HG03521 (cell line): ENCODE results near the gene FAM114A1.
"Not testable (repeated sequence)": the region's sequence is repeated elsewhere in the genome, so short reads cannot be mapped to it uniquely, and the experiment has no call there.

Experiments
- ATAC-seq: cut with Tn5 transposase; IDR thresholded peaks from one replicate; pipeline ENCODE4 v1.9.1; 2021; ENCODE audit warnings: mild to moderate bottlenecking, moderate library complexity; ENCODE audit not compliant: unreplicated experiment

FAM114A1 gene

DNA sequence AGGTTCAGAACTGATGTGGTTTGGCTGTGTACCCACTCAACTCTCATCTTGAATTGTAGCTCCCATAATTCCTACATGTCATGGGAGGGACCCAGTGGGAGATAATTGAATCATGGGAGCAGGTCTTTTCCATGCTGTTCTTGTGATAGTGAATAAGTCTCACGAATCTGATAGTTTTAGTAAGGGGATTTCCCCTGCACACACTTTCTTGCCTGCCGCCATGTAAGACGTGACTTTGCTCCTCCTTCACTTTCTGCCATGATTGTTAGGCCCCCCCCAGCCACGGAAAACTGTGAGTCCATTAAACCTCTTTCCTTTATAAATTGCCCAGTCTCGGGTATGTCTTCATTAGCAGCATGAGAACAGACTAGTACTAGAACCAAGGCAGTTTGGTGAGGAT is 91.6 kb downstream of the FAM114A1 start:
- ATAC-seq = not testable (repeated sequence)

DNA sequence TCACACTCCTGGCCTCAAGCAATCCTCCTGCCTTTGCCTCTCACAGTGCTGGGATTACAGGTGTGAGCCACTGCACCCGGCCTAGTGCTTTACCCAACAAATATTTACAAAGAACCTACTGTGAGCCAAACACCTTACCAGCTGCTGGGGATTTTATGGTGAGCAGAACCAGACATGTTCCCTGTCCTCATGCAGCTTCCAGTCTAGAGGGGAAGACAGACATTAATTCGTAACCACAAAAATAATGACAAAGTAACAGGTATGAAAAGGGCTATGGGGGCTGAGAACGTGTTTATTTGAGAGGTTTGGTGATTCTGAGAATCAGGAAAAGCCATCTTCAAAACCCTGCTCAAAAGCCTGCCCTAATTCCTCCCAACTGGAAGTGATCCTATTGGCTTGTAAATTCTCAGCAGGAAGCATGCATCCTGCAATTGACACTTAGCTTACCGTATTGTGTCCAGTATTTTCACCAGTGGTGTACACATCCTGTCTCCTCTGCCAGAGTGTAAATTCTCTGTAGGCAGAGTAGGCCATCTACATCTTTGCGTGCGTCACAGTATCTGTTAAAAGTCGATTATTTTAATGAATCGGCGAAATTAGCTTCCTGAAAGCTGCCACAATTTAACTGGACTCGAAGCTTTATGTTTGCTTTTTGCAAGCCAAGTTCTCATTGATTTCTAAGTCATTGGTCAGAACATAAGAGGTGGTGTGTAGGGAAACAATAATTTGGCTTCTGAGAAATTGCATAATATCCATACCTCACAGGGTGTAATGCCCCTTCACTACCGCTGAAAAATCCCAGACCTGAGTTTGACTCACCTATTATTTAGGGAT is 97.6 kb downstream of the FAM114A1 start:
- no peak for ATAC-seq

DNA sequence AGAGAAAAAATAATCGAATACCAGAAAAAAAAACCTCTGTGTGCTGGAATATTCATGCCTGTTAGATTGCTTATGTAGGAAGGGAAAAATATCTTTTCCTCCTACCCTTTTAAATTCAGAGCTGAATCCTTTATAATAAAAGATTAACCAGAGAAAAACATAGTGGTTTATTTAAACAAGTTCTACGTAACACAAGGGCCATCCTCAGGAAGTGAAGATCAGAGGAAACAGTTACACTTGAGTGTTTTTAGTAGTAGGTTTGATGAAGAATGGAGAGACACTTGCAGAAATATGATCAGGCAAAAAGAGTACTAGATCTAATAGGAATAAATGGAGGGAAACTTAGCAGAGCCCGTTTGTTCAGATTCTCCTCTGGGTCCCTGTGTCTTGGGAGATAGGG is 98.3 kb downstream of the FAM114A1 start:
- ATAC-seq = no peak

DNA sequence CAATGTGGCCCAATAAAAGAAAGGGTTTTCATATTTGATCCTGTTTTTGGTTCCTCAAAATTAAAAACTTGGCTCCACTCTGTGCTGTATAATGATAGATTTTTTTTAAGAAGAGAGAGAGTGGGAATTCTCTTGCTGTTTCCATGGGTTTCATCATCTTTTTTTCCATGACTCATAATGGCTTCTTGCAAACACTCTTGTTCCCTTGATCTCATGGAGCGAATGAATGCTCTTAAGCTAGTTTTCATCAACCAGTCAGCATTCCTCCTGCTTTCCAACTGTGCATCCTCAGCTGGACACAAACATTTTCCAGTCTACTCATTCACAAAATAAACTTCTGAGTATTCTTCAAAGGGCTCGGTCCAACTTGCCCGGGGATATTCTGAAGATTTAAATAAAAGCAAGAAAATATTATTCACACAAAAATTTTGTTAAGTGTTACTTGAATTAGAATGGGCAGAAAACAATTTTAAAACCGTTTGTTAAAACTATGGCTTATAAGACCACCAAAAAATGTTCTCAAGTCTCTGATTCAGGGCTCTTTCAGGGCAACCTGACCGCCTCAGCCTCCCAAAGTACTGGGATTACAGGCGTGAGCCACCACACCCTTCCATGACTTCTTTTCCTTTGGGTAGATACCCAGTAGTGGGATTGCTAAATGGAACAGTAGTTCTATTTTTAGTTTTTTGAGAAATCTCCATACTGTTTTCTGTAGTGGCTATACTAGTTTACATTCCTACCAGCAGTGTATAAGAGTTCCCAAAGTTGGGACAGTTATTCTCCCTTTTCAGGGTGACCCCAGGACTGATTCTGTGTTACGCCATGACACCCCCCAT is 99.9 kb downstream of the FAM114A1 start:
- ATAC-seq = no peak

DNA sequence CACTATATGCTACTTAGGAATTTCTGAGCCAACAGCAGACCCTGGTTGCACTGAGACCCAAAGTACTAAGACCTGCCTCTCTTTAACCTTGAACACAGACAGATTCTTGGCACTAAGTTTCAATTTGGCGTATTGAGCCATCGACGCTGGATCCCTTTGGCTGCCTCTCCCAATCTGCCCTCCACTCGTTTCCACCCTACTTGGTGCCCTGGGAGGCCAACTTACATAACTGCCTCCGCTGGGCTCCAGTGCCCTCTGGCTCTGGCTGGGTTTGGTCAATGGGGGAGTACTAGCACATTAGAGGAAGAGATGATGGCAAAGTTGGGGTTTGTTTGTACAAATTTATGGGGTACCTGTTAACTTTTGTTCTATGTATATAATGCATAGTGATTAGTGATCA is 101.1 kb downstream of the FAM114A1 start:
- no peak for ATAC-seq

DNA sequence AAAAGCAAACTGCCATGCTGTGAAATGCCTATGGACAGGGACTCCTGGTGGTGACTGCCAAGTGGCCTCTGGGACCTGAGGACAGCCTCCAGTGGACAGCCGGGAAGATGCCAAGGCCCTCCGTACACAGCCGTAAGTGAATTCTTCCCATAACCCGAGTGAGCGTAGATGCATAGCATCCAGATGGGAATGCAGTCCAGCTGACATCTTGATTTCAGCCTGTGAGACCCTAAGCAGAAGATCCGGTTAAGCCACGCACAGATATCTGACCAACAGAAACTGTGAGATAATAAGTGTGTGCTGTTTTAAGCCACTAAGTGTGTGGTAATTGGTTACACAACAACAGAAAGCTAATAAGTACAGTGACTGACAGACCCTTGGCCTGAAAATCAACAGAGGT is 108.7 kb downstream of the FAM114A1 start:
- no peak for ATAC-seq

DNA sequence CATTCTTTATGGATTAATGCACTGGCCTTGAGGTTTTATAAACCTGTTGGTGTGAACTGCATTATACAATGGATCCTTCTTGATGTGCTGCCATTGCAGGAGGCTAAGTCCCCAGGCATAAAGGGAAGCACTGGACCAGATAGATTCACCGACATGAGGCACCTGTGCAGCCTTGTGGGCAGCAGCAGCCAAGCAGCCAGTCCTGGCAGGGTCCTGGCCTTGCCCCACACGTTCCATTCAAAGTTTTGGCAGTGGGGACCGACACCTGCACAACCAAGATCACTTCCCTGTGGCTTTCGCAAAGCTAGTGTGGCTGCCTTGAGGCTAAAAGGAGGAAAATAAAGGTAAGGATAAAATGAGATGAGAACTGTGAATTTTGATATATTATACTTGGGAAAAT is 111.5 kb downstream of the FAM114A1 start:
- no peak for ATAC-seq

DNA sequence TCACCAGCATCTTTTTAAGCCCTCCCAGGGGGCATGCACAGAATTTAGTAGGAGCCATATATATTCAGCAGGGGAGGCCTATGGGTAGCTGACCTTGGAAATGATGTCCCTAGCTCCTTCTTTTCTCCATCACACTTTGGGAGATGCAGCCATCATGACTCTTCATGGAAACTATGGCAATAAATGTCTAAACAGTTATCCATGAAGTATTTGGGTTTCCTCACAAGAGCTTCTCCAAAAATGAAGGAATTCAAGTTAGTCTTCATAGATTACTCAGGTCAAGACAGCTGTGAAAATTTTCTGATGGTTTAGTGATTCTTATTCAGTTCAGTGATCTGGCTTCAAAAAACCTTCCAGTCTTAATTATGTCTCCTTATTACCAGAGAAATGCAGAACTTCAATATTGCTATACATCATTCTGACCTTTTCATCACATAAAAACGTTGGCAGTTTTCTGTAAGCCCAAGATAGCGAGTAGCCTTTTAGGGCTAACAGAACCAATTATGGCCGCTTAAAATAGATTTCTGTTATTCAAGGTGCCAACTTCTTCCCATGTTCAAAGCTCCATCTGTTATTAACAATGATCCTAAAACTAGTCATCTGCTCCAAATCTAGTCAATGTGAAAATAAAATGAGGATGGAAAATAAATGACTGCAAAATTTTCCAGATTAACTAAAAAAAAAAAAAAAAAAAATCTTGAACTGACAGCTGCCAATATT is 112.1 kb downstream of the FAM114A1 start:
- ATAC-seq = no peak

DNA sequence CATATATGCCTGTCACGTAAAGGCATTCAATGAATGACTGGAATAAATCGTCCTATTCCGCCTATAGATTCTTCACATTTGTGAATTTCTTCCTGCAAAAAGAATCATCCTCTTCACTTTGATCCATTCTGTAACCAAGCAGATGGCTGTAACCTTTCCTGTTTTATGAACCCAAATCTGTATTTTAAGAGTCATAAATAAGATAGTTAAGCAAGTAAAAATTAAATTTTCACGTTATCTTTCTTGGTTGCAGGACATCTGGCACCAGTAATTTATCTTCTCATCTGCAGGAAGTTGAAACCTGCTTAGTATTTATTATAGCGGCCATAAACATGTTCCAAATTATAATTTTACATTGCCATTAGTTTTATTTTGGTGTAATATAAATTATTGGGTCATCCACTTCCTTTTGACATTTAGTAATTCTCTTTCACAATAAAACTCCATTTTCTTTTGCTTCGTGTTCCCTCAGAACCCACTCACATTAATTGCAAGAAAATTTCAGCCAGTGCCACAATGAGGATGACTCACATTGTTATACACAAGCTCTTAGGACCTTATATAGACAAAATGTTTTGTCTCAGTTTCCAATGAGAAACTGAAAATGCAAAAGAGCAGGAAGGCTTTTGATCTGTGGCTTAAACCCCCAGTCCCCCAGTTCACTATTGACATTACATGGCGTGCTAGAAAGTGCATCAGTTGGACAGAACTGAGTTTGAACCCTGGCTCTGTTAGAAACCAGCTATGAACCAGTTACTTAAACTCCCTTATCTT is 113.5 kb downstream of the FAM114A1 start:
- ATAC-seq = no peak

DNA sequence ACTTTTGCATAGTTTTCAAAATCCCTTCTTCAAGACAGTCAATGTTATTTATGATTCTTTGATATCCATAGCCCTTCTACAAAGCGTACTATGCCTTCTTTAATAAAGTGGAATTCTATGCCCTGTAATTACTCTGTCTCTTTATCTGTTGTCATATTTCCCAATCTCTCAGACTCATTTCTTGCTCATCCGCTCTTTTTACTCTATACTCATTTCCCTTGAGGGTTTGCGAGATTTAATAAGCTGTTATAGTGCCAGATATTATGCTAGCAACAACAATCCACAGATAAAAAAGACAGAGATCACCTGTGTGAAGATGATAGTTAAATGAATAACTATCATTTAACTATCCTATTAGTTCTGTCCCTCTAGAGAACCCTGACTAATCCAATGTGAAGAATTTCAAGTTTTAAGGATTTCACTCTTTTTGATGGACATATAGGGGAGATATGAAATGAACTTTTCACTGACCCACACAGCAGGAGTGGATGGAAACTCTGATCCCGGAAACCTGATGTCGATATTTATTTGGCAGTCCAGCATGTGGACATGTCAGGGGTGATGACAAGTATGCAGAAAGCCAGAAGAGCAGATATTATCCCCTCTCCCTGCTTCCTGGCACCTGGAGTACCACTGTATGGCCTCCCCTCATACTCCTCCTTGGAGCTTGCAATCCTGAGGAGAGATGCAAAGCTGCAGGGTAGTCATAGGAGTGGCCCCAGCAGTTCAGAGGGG is 114.9 kb downstream of the FAM114A1 start:
- ATAC-seq = no peak

DNA sequence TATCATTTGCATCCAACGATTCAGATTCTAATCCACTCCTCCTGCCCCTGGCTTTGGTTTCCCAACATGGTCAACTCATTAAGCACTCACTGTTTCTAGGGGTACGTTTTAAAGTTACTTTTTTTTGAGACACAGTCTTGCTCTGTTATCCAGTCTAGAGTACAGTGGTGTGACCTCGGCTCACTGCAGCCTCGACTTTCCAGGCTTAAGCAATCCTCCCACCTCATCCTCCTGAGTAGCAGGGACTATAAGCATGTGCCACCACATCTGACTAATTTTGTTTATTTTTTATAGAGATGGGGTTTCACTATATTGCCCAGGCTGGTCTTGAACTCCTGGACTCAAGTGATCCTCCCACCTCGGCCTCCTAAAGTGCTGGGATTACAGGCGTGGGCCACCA is 115.7 kb downstream of the FAM114A1 start:
- ATAC-seq = no peak

DNA sequence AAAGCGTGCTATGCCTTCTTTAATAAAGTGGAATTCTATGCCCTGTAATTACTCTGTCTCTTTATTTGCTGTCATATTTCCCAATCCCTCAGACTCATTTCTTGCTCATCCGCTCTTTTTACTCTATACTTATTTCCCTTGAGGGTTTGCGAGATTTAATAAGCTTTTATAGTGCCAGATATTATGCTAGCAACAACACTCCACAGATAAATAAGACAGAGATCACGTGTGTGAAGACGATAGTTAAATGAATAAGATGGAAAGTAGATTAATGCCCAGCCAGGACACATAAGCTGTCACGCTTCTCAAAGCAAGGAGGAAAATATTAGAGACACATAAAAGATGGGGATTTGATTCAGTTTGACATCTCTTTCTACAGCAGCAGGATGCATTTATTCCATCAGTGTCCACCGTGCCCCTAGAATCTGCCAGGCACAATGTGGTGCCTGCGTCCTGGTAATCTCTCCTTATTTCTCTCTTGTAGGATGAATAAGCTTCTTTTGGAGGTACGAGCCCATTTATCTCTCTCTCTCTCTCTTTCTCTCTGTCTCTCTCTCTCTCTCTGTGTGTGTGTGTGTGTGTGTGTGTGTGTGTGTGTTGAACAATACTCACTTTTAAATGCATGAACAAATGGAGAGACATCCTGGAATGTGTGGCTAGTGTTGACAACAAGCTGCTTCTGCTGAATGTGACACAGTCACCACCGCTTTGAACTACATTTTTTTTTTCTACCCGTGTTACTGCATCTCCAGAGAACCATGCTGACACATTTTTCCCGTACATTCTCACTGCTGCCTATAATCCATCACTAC is 116.4 kb downstream of the FAM114A1 start:
- no peak for ATAC-seq

DNA sequence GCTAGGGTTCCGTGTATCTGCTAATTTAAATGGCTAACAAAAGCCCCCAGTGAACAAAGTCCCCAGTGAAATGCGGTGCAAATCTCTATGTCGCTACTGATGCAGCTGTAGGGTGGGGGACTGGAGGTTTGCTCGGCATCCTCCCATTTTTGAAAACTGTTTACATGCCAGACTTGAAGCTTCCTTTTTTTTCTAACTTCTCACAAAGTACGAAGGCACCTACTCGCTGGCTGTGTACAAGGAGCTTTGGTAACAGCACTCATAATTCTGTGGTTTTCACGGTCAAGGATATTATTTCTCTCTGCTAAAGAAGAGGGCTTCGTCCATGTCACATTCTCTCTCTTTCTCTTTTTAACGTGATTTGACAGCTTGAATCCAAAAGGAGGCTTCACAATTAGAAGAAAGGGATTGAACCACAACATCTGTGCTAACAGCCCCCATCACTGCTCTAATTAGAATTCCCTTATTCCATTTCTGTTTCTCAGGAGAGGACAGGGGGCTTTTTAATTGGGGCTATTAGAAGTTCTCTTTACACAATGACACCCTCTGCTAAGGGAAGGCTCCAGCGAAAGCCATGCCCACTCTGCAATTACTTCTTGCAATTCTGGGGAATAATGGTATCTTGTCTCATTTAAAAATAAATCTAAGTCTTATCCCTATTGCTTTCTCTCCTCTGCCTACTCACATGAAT is 117.9 kb downstream of the FAM114A1 start:
- no peak for ATAC-seq

DNA sequence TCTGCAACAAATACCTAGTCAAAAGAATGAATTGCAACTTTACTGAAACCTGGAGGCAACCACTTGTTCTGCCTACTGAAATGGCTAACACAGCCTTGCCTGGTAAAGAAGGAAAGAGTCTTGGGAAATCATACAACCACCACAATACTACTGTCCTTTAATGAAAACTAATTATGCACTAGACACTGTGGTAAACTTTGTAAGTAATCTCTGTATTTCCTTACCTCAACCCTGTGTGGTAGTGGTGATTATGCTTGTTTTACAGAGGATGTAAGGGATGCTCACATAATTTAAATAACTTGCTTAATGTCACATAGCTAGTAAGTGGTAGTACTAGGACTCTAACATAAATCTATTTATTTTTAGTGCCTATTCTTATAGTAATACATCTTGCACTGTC is 119.9 kb downstream of the FAM114A1 start:
- ATAC-seq = no peak

DNA sequence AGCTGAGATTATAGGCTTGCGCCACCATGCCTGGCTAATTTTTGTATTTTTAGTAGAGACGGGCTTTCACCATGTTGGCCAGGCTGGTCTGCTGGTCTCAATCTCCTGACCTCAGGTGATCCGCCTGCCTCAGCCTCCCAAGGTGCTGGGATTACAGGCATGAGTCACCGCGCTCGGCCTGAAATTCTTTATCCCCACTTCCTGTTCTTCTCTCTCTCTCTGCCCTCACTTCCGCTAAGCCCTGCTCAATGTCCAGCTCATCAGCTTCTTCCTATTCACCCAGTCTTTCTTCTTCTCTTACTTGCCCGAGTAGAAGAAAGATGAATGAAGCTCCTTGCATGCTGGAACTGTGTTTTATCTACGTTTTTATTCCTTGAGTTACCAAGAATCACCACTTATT is 120.7 kb downstream of the FAM114A1 start:
- not testable (repeated sequence) for ATAC-seq

DNA sequence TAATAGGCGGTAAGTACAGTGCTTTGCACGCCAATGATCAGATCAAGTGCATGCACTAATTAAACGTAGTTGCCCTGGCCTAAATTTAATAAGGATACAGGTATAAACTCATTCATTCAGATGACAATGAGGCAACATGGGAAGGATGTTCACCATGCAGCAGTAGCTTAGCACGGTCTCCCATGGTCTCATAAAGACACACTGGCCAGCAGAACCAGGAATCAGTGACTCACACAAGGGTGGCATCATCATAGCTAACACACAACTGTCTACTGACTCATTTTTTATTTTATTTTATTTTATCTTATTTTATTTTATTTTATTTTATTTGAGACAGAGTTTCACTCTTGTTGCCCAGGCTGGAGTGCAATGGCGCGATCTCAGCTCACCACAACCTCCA is 121.9 kb downstream of the FAM114A1 start:
- ATAC-seq = no peak

DNA sequence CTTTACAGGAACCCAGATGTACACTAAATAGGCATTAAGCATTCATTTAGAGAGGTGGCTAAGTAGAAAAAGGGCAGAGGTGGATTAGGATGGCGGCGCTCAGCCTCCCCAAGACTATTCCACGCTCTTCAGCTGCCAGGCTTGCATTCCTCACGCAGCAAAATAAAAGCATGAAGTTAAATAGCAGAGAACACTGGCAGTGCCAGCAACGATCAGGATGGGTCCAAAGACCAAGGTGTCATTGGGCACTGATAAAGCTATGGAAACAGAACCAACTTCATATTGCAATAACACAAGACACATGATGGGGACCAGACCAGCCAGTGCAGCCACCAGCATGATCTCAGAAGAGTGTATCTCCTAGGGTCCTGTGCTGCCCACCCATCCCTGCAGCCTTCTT is 122.6 kb downstream of the FAM114A1 start:
- no peak for ATAC-seq

DNA sequence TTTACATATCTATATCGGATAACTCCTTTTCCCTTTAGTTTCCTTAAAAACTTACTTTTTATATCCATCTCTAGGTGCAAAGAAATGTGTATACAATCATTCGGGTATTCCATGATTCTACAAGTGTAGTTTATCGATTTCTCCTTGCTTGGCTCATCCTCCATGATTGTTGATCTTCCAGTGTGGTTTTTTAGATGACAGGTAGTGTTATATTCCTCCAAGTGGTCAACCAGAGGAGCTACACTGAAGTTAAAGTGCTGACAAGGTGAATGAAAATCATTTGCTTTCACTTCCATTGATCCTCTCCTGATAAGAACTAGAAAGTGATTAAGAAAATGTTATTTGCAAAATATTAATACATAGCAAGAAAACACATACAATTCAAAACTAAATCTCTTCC is 126.1 kb downstream of the FAM114A1 start:
- ATAC-seq = no peak

DNA sequence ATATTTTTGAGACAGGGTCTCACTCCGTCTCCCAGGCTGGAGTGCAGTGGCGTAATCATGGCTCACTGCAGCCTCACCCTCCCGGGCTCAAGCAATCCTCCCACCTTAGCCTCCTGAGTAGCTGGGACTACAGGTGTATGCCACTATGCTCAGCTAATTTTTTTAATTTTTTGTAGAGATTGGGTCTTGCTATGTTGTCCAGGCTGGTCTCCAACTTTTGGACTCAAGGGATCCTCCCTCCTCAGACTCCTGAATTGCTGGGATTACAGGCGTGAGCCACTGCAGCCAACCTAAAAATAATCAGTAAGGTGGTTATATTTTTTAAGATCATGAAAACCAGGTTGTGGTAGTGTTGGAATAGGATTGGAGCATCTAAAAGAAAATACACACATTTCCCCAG is 126.5 kb downstream of the FAM114A1 start:
- no peak for ATAC-seq
